HG02840 (cell line): ENCODE results near the gene ZDHHC24.
"Not testable (repeated sequence)": the region's sequence is repeated elsewhere in the genome, so short reads cannot be mapped to it uniquely, and the experiment has no call there.

Source experiments
- ATAC-seq: cut with Tn5 transposase; IDR thresholded peaks from one replicate; pipeline ENCODE4 v1.9.1; 2021; ENCODE audit warnings: mild to moderate bottlenecking, moderate library complexity, moderate number of reproducible peaks; ENCODE audit not compliant: unreplicated experiment, low FRiP score

The ZDHHC24 gene

DNA sequence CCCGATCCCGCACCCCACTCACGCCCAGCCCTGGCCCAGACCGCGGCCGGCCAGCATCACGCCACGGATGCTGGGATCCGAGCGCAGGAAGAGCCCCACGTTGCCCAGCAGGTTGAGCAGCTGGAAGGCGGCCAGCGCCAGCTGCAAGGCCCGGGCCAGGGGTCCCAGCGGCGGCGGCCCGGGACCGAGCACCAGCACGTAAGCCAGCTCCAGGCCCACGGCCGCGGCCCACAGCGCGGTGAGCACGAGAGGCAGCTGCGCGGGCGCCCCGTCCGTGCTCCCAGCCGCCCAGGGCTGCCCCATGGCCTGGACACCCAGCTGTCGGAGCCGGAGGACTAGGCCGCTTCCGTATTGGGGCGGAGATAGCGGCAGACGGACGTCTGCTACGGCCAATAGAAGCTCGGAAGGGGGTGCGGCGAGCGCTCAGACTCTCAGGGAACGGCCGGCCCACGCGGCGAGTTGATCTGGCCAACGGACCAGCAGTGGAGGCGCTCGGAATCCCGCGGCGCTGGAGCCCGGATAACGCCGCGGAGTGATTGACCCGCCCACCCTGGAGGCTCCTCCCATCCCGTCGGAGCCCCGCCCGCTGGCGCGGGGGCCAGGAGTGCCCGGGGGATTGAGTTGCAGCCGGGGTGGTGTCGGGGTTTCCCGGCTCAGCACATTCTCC is at the start of gene ZDHHC24:
TSS of gene ZDHHC24 (minus strand) at position 348 of the 667 bp plus-strand sequence. CDS start at position 303, 45 bp downstream.
- ATAC-seq = peak; percentile 80

DNA sequence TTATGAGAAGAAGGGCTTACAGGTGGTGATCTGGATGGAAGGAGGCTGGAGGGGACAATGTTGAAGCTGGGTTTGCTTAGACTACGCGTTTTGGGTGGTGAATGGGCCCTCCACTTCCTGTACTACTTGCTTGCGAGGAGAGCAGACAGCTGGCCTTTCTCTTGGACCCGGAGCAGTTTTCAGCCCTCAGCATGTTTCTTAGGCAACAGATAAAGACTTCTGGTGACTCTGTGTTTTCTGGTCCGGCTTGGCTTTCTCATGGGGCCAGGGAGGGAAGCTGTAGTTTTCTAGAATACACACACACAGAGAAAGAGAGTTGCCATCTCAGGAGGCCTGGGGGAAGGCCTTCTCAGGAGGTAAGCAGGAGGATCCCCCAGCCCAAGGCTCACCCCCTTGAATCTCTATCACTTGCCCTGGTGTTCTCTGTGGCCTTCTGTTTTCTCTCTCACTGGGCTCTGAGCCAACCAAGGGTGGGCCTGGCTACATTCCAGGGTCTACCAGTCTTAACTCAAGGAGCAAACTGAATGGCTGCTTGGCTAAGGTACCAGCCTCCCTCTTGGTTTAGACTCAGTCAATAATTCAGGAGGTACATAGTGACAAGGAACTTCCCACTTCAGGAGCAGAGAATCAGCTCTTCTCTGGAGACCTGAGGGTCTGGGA is 49.5 kb upstream of the ZDHHC24 start:
- no peak for ATAC-seq

DNA sequence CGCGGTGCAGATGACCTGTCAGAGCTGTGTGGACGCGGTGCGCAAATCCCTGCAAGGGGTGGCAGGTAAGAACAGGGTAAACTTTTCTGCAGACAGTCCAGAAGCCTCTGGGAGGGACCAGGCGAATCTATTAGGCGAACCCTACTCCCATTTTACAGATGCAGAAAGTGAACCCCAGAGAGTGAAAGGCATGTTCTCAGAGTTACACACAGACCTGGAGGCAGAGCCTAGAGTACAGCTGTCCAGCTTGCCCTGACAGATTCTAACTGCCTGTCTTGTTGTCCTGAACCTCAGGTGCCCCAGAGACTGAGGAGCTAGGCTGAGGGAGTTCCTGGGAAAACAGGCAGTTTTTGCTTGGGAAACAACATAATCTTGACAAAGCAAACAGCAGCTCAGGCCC is 47.8 kb upstream of the ZDHHC24 start:
- ATAC-seq = no peak

DNA sequence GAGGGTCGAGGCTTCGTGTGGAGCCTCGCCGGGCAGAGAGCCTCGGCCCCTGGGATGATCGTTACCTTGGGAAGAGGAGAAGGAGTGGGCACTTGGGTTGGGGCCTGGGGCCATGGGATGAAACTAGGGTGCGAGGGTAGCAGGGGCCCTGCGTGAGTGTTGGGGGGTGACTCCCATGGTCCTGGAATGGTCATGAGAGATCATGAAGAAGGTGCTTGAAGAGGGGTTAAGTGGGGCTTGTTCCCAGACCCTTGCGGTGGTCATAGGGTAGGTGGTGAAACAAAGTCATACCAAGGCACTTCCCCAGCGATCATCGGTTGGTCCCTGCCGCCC is 47.4 kb upstream of the ZDHHC24 start:
- peak; percentile 28 for ATAC-seq

DNA sequence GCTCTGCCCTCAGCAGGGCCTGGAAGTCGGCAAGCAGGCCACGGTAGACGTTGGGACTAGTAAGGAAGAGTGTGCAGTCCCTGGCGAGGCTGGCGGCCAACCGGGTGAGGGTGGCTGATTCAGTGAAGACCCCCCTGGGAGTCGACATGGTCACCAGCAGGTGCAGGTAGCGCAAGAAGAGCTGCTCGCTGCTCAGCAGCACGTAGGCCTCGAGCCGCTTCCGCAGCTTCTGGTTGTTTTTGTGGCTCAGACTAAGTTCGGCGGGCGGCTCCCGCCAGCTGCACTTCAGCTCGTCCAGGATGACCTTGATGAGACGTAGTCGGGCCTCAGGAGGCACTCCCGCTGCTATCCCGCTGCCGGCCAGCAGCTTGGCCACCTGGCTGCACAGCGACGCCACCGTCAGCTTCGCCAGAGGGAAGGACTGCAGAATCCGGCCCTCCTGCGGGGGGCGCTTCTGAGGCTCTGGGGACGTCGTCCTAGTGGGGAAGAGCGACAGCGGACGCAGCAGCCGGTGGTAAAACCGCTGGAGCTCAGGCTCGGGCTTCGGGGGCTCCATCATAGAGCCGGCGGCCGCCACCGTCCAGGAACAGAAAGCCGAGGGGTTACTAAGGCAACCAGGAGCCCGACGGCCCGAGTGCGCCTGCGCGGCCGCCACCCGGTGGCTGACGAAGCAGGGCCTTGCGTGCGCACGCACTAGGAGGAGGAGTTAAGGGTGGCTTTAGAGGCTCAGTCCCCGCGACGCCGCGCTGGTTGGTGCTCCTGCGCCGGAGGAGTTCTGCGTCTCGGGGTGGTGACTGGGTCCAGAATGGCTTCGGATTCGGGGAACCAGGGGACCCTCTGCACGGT is 46.8 kb upstream of the ZDHHC24 start, which contains the start of the genes CCDC87 and CCS:
TSS of gene CCDC87 (minus strand) at position 607 of the 846 bp plus-strand sequence. CDS start at position 559, 48 bp downstream.
TSS of gene CCS (plus strand) at position 729 of the 846 bp plus-strand sequence. CDS start at position 806, 77 bp downstream.
- peak; percentile 84 for ATAC-seq

DNA sequence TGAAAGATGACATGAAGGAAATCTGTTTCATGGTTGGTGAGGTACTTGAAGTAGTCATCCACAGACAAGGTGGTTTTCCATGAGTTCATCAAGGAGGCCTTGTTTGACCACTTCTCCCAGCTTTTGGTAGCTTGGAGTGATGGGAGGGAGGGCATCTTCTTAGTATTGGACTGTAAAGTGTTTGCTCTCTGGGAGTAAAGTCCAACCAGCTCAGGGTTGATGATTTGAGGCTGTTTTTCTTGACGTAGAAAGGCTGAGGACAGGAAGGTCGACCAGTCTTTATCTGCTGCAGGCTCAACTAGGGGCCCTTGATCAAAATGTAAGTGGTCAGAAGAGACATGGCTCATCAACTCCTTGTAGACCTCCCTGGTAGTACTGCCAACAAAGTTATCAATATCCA is 45.3 kb upstream of the ZDHHC24 start:
- ATAC-seq = no peak

GRCh38 chr11:66589996-66590675 is 44.3 kb upstream of the ZDHHC24 start:
- no peak for ATAC-seq

- not testable (repeated sequence) for ATAC-seq
Measured at GRCh38 chr11:66589315-66589714, 43.5 kb upstream of the ZDHHC24 start.

GRCh38 chr11:66586136-66586535 is 40.3 kb upstream of the ZDHHC24 start:
- ATAC-seq = no peak

DNA sequence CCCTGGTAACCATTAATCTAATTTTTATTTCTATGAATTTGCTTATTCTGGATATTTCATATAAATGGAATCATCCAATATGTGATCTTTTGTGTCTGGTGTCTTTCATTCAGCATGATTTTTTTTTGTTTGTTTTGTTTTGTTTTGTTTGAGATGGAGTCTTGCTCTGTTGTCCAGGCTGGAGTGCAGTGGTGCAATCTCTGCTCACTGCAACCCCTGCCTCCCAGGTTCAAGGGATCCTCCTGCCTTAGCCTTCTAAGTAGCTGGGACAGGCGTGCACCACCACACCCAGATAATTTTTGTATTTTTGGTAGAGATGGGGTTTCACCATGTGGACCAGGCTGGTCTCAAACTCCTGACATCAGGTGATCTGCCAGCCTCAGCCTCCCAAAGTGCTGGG is 39.6 kb upstream of the ZDHHC24 start:
- not testable (repeated sequence) for ATAC-seq

DNA sequence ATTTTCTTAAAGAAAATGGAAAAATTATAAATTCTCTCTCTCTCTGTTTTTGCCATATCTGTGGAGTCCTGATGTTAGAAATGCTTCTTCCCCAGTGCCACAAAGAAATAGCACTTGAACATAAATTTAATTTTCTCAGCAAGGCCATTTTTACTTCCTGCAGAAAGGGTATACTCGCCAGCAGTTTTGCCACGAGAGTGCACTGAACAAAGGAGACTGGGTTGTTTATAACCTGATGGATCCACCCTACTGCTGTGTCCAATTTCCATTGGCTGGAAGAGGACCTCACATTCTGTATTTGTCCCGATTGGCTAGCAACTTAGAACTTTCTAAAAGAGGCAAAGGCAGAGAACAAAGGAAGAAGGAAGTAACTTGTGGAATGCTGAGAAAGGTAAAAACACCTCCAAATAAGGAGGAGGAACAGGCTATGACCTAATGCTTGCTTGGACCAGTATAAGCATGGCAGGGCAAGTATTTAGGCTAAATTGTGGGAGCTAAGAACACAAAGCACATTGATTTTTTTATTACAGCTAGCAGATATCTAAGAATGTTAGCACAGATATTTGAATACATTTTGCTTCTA is 36.8 kb upstream of the ZDHHC24 start:
- ATAC-seq = not testable (repeated sequence)

- ATAC-seq = no peak
Measured at GRCh38 chr11:66581261-66581660, 35.4 kb upstream of the ZDHHC24 start.

GRCh38 chr11:66580803-66581202 is 35.0 kb upstream of the ZDHHC24 start:
- ATAC-seq = no peak

- ATAC-seq = no peak
Measured at GRCh38 chr11:66579017-66579606, 33.3 kb upstream of the ZDHHC24 start.

DNA sequence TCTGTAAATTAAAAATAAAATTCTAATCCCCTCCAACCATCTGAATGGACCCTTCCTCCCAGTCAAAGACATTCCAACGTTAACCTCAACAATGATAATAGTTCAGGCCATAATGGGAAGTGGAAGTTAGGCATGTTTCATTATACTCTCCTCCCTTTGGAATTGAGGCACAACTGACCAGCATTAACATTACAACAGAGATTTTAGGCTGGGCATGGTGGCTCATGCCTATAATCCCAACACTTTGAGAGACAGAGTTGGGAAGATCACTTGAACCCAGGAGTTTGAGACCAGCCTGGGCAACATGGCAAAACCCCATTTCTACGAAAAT is 25.0 kb upstream of the ZDHHC24 start:
- ATAC-seq = no peak

- no peak for ATAC-seq
Measured at GRCh38 chr11:66570079-66570849, 24.4 kb upstream of the ZDHHC24 start.

DNA sequence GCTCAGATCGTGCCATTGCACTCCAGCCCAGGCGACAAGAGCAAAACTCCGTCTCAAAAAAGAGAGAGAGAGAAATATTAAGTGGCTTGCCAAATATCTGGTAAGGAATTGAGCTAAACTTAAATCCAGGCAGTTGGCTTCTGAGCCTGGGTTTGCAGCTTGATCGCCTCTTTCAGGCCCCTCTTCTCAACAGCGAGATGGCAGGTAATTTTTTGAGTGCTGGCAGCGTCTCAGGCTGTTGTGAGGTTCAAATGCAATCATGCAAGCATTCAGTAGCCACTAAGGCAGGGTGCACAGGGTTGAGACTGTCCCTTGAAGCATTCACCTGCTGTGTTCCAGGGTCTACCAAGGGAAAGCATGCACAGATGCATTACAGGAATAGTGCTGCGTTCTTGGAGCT is 23.2 kb upstream of the ZDHHC24 start:
- ATAC-seq = no peak

GRCh38 chr11:66568124-66568916 is 22.5 kb upstream of the ZDHHC24 start, which contains the start of gene CTSF:
TSS of gene CTSF (minus strand) at chr11:66568606. CDS start at chr11:66568486, 120 bp downstream.
- ATAC-seq = no peak
